ENCODE measurements around the gene CST7. TPM values are rescaled to one million over a fixed set of nuclear protein-coding genes. Genes with fewer than 3 reads are reported as not detected.
"Not testable (repeated sequence)": the region's sequence is repeated elsewhere in the genome, so short reads cannot be mapped to it uniquely, and the experiment has no call there.

CST7 gene
- polyA plus RNA-seq, 1 experiment: not detected

- POLR2A ChIA-PET: no interaction called here
- CTCF ChIA-PET: interaction anchor here (1.1 to 4.4 kb wide), 3 partner anchors 65 to 409 kb away, joined by 3 to 59 read pairs (median 8); partner anchors contain the start of gene GINS1
These were observed 49.8 kb downstream of the CST7 start for GRCh38 chr20:24998631-24999445.

GRCh38 chr20:24999568-24999967 is 50.5 kb downstream of the CST7 start:
- Histone ChIP-seq H3K27me3 (ENCODE audit: control insufficient read depth, insufficient read depth, low read length) (0 out of 2 replicates have a peak, but pooled peaks cover 4% of the 10 kb centered on the region), H3K36me3 (ENCODE audit: control insufficient read depth, insufficient read depth, low read length) (no peaks in the 10 kb centered on the region), H3K4me3 (ENCODE audit: low read depth, low read length) (no peak overlapping the region)
- DNase-seq (ENCODE audit: low read depth): no peak
- TF ChIP-seq CTCF (IDR thresholded peaks at IDR 0.05; ENCODE audit: insufficient read depth, low read depth, low read length): no peak
- ChIA-PET POLR2A (no interaction called here), CTCF (interaction anchor here (1.0 to 4.4 kb wide), 4 partner anchors 60 to 399 kb away, joined by 3 to 59 read pairs (median 6); no protein-coding TSS in a partner anchor)

More at GRCh38 chr20:24998631-24999445, 49.8 kb downstream of the CST7 start:
- Histone ChIP-seq H3K4me3 (ENCODE audit: low read depth, low read length) (no peak overlapping the region), H3K27me3 (ENCODE audit: control insufficient read depth, insufficient read depth, low read length) (0 out of 2 replicates have a peak, but pooled peaks cover 4% of the 10 kb centered on the region), H3K36me3 (ENCODE audit: control insufficient read depth, insufficient read depth, low read length) (no peaks in the 10 kb centered on the region)
- TF ChIP-seq CTCF (IDR thresholded peaks at IDR 0.05; ENCODE audit: insufficient read depth, low read depth, low read length): no peak
- DNase-seq (ENCODE audit: low read depth): no peak

DNA sequence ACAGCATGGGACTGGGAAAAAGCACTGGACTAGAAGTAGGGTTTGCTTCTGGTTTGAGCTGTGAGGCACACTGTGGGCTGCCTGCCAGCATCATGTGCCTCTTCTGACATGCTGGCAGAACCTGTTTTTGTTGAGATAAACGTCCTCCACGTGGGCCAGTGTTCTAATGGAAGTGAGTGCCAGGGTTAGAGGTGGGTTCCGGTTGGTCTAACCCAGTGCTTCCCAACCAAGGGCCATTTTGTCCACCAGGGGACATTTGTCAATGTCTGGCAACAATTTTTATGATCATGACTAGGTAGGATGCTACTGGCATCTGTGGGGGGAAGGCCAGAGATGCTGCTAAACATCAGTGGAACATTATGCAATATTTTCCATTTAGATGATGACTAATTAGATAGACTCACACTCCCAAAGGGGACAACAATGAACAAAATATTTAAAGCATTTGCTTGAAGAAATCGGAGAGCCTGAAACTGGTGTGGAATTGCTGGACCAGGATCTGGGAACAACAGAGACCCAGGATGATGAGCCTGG is 51.3 kb downstream of the CST7 start:
- ChIA-PET CTCF (interaction anchor here (1.0 to 4.4 kb wide), 3 partner anchors 59 to 399 kb away, joined by 3 to 59 read pairs (median 4); no protein-coding TSS in a partner anchor), POLR2A (no interaction called here)
- TF ChIP-seq CTCF (IDR thresholded peaks at IDR 0.05; ENCODE audit: insufficient read depth, low read depth, low read length): peak; percentile 28
- Histone ChIP-seq H3K27me3 (ENCODE audit: control insufficient read depth, insufficient read depth, low read length) (0 out of 2 replicates have a peak, but pooled peaks cover 4% of the 10 kb centered on the region), H3K4me3 (ENCODE audit: low read depth, low read length) (no peak overlapping the region), H3K36me3 (ENCODE audit: control insufficient read depth, insufficient read depth, low read length) (no peaks in the 10 kb centered on the region)
- DNase-seq (ENCODE audit: low read depth): peak; percentile 84

DNA sequence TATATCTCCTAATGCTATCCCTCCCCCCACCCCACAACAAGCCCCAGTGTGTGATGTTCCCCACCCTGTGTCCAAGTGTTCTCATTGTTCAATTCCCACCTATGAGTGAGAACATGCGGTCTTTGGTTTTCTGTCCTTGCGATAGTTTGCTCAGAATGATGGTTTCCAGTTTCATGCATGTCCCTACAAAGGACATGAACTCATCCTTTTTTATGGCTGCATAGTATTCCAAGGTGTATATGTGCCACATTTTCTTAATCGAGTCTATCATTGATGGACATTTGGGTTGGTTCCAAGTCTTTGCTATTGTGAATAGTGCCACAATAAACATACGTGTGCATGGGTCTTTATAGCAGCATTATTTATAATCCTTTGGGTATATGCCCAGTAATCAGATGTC is 52.3 kb downstream of the CST7 start:
- H3K4me3 ChIP-seq (ENCODE audit: low read depth, low read length); H3K36me3 ChIP-seq (ENCODE audit: control insufficient read depth, insufficient read depth, low read length); DNase-seq (ENCODE audit: low read depth); POLR2A ChIA-PET; H3K27me3 ChIP-seq (ENCODE audit: control insufficient read depth, insufficient read depth, low read length): not testable (repeated sequence)
- CTCF ChIA-PET: interaction anchor here (4.4 kb wide), 1 partner anchor 63 kb away, joined by 59 read pairs; no protein-coding TSS in a partner anchor

DNA sequence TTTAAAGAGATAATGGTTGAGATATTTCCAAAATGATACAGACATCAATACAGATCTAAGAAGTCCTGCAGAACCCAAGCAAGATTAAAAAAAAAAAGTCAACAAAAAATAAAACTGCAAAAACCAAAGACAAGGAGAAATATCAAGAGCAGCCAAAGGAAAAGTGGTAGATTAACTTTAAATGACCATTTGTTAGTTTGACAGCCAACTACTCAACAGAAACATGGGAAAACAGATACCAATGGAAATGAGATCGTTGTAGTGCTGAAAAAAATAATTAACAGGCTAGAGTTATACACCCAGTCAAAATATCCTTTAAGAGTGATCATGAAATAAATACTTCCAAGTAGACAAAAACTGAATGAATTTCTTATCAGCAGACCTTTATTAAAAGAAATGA is 53.9 kb downstream of the CST7 start:
- 0 out of 2 replicates have a peak, but pooled peaks cover 2% of the 10 kb centered on the region for H3K27me3 ChIP-seq (ENCODE audit: control insufficient read depth, insufficient read depth, low read length)
- H3K4me3 ChIP-seq (ENCODE audit: low read depth, low read length): no peak overlapping the region
- TF ChIP-seq CTCF (IDR thresholded peaks at IDR 0.05; ENCODE audit: insufficient read depth, low read depth, low read length): no peak
- ChIA-PET POLR2A (interaction anchor here (0.7 kb wide), 1 partner anchor 36 kb away, joined by 3 read pairs; no protein-coding TSS in a partner anchor), CTCF (no interaction called here)
- no peak for DNase-seq (ENCODE audit: low read depth)
- peaks cover 2% of the 10 kb centered on the region for H3K36me3 ChIP-seq (ENCODE audit: control insufficient read depth, insufficient read depth, low read length)

All from BJ (cell line).